Measurements from ENCODE around the gene ALS2. TPM values are rescaled to one million over a fixed set of nuclear protein-coding genes. Genes with fewer than 3 reads are reported as not detected.
A peak's percentile ranks its signal among the peaks of the same experiment; 100 is the strongest.
"Not testable (repeated sequence)": the region's sequence is repeated elsewhere in the genome, so short reads cannot be mapped to it uniquely, and the experiment has no call there.

The ALS2 gene
- 10 to 100 TPM; 22.7 to 28.3 (median 26.7) TPM for polyA plus RNA-seq (ENCODE audit: insufficient read length in 4 of 4)

- peak; percentile 93 to 97 (median 96) for DNase-seq (ENCODE audit: low read depth in 4 of 4, low spot score in 3 of 4)
Measured at GRCh38 chr2:201780674-201781493, at the start of gene ALS2. Gene ALS2, minus strand, starts transcription at chr2:201780933. Its CDS starts 12,048 bp downstream, at chr2:201768885.

DNA sequence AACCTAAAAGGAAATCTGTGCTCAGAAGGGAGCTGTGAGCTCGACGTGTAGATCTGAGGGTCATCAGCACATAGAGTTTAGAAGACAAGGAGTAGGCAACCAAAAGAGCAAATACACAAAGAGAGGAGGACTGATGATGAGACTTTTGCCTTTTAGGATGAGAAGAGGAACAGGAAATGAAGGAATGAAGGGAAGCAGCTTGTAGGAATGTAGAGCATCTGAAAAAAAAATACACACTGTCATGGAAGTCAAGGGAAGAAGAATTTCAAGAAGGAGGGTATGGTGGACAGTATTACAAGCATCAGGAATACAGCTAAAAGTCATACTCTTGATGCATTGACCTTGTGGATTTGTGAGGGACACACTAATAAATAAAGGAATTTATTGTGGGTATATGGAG lies 47.5 kb upstream of the ALS2 start:
- DNase-seq (ENCODE audit: low read depth in 4 of 4, low spot score in 3 of 4), result no peak

- no peak for DNase-seq (ENCODE audit: low read depth in 4 of 4, low spot score in 3 of 4)
Measured at GRCh38 chr2:201827621-201828020, 46.9 kb upstream of the ALS2 start.

- DNase-seq (ENCODE audit: low read depth in 4 of 4, low spot score in 3 of 4), result no peak
Measured at GRCh38 chr2:201824212-201824611, 43.5 kb upstream of the ALS2 start.

DNA sequence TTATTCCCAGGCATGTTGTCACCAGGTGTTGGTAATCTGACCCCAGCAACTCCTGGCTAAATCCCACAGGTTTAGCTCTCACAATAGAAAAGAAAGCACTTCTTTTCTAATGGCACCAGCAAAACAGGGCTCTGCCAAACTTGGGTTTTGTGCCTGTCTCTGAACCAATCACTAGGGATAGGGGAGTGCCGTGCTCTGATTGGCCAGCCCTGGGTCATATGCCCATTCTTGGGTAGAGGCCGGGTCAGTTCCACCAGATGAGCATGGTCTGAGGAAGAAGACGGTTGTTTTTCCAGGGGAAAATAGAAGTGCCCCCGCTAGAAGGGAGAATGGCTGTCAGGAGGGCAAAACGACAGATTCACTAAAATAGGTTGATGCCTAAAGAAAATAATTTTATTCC lies 40.3 kb upstream of the ALS2 start:
- no peak for DNase-seq (ENCODE audit: low read depth in 4 of 4, low spot score in 3 of 4)

GRCh38 chr2:201820383-201821007 lies 39.8 kb upstream of the ALS2 start:
- DNase-seq (ENCODE audit: low read depth in 4 of 4, low spot score in 3 of 4), result no peak

DNA sequence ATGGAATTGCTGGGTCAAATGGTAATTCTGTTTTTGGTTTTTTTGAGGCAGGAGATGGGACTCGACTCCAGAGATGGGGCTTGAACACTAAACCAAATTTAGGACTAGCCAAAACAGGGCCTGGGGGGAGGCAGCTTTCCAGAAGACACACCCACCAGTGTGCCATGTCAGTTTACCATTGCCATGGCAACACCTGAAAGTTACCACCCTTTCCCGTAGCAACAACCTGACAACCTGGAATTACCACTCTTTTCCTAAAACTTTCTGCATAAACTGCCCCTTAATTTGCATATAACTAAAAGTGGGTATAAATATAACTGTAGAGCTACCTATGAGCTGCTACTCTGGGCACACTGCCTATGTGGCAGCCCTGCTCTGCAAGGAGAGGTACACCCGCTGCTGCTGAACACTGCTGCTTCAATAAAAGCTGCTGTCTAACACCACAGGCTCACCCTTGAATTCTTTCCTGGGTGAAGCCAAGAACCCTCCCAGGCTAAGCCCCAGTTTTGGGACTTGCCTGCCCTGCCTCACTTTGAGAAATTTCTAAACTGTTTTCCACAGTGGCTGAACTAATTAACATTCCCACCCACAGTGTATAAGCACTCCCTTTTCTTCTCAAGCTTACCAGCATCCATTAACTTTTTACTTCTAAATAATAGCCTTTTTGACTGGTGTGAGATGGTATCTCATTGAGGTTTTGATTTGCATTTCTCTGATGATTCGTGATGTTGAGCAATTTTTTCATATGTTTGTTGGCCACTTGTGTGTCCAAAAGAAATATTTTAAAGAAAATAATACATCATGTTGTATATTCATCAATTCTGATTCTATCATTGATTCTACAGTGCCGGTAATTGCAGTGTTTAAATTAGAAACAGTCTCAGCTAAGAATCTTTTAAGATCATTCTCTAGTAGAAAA lies 36.2 kb upstream of the ALS2 start:
- DNase-seq (ENCODE audit: low read depth in 4 of 4, low spot score in 3 of 4), result no peak

GRCh38 chr2:201813996-201814760 lies 33.4 kb upstream of the ALS2 start:
- DNase-seq (ENCODE audit: low read depth in 4 of 4, low spot score in 3 of 4), result peak in 1 of 4 donors; percentile 38

- not testable (repeated sequence) for DNase-seq (ENCODE audit: low read depth in 4 of 4, low spot score in 3 of 4)
Measured at GRCh38 chr2:201810604-201811003, 29.9 kb upstream of the ALS2 start.

- no peak for DNase-seq (ENCODE audit: low read depth in 4 of 4, low spot score in 3 of 4)
Measured at GRCh38 chr2:201809633-201810032, 28.9 kb upstream of the ALS2 start.

DNA sequence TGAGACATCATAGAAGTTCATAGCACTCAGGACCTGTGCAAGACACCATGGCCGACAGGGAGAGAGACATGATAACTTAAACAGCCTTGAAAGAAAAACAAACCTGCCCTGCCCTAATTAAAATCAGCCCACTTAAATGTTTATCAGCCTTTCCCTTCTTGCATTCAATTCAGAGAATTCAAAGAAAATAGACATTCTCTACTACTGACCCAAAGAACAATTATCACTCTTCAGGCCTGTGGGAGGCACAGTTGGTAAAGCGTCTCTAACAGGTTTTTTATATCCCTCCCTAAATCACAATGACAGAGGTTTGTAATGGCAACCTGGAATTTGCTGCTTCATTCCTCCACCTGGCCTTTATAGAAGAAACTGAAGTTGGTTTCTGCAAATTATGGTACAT lies 27.3 kb upstream of the ALS2 start:
- DNase-seq (ENCODE audit: low read depth in 4 of 4, low spot score in 3 of 4), result peak in 2 of 4 donors; percentile 26 to 60

DNA sequence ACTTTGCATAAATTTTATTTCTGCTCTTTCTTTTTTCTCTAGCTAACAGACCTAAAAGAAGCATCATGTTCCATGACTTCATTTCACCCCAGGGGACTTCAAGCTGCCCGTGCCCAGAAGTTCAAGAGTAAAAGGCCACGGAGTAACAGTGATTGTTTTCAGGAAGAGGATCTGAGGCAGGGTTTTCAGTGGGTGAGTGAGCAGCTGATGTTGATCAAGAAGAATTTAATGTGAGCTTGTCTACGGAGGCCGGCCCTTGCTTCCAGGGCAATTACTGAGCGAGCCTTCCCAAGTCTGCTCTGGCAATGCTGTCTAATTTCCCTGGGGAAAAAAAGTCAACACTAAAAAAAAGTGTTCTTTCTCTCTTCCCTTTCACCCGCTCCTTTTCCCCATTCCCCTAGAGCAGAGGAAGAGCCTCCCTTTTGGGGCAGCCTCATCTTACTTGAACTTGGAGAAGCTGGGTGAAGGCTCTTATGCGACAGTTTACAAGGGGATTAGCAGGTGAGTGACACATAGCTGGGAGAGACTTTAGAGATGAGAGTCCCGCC lies 26.8 kb upstream of the ALS2 start:
- peak in 3 of 4 donors; percentile 44 to 53 (median 50) for DNase-seq (ENCODE audit: low read depth in 4 of 4, low spot score in 3 of 4)

GRCh38 chr2:201806442-201807170 lies 25.9 kb upstream of the ALS2 start, which contains the start of gene CDK15:
Gene CDK15, plus strand, starts transcription at chr2:201806537. Its CDS starts 128 bp downstream, at chr2:201806665.
- peak; percentile 18 to 40 (median 39) for DNase-seq (ENCODE audit: low read depth in 4 of 4, low spot score in 3 of 4)

DNA sequence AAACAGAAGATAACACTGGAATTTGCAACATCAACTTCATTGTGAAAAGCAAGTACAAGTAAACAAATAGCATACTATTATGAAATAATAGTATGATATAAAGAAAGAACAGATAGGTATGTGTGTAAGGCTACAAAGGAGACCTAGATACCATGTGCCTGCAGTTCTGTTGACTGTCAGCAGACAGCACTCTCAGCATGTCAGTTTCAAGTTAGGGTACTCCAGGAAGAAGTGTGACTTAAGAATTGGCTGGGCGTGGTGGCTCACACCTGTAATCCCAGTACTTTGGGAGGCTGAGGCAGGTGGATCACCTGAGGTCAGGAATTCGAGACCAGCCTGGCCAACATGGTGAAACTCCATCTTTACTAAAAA lies 18.2 kb upstream of the ALS2 start:
- not testable (repeated sequence) for DNase-seq (ENCODE audit: low read depth in 4 of 4, low spot score in 3 of 4)

GRCh38 chr2:201798252-201798913 lies 17.6 kb upstream of the ALS2 start:
- DNase-seq (ENCODE audit: low read depth in 4 of 4, low spot score in 3 of 4), result no peak

- no peak for DNase-seq (ENCODE audit: low read depth in 4 of 4, low spot score in 3 of 4)
Measured at GRCh38 chr2:201797175-201797840, 16.6 kb upstream of the ALS2 start.

DNA sequence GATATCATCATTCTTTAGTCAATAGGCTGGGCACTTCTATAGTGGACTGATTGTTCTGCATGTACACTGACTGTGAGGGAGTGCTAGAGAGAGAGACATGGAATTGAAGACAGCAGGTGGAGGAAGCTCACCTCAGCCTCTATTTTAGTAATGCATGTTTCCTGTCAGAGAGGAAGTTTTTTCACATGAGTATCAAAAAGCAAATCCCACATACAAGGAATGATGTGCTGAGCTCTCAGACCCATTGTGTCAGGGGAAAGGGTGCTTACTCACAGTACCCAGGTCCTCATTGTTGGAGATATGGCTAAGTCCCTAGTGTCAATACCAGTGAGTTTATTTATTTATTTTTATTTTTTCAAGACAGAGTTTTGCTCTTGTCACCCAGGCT lies 15.7 kb upstream of the ALS2 start:
- DNase-seq (ENCODE audit: low read depth in 4 of 4, low spot score in 3 of 4), result no peak
